IMR-90 (cell line): ENCODE measurements around the gene CTIF. TPM values are rescaled to one million over a fixed set of nuclear protein-coding genes. Genes with fewer than 3 reads are reported as not detected.

Source experiments
- ATAC-seq: fragments of 200-7000 bp; cut with Tn5 transposase; 2 replicates; pipeline ENCODE4 v1.9.1; 2020; ENCODE audit warnings: low read depth, mild to moderate bottlenecking, moderate library complexity
- BruUV-seq: library from RNA; stranded (reverse); fragments of 400-500 nt; replicated peaks from 2 replicates; lab custom pipeline; 2021; lab: Mats Ljungman, UMichigan
- CTCF ChIA-PET: fragments of 300-600 bp; formaldehyde crosslinking; extraction: SDS; loops from one replicate; lab custom pipeline; 2021; ENCODE audit warnings: antibody characterized with exemption; lab: Yijun Ruan, JAX
- POLR2A ChIA-PET: fragments of 300-600 bp; sonication (Branson Sonifier 250); formaldehyde crosslinking; loops from one replicate; lab custom pipeline; 2022; ENCODE audit warnings: antibody characterized with exemption; ENCODE audit not compliant: unreplicated experiment; lab: Charles Lee
- DNase-seq: peaks from one replicate; pipeline ENCODE4 v3.0.0; 2013
- H2AFZ ChIP-seq: replicated peaks from 2 replicates; pipeline ENCODE3; 2013; ENCODE audit warnings: low read length, mild to moderate bottlenecking; ENCODE audit not compliant: poor library complexity
- H2AK5ac ChIP-seq: 2 replicates; pipeline ENCODE4 v1.6.1; 2013; ENCODE audit warnings: low read depth, low read length, inconsistent platforms
- H2AK9ac ChIP-seq: replicated peaks from 2 replicates; pipeline ENCODE3; 2013; ENCODE audit warnings: mild to moderate bottlenecking, low read depth, low read length, moderate library complexity; ENCODE audit not compliant: poor library complexity
- H2BK120ac ChIP-seq: 2 replicates; pipeline ENCODE4 v1.6.1; 2013; ENCODE audit warnings: low read depth, low read length, inconsistent platforms
- H2BK15ac ChIP-seq: 3 replicates; pipeline ENCODE4 v1.6.1; 2013; ENCODE audit warnings: low read depth, low read length, inconsistent platforms
- H2BK20ac ChIP-seq: 2 replicates; pipeline ENCODE4 v1.6.1; 2013; ENCODE audit warnings: low read depth, mild to moderate bottlenecking, inconsistent platforms, low read length, moderate library complexity
- H2BK5ac ChIP-seq: 2 replicates; pipeline ENCODE4 v1.6.1; 2013; ENCODE audit warnings: mild to moderate bottlenecking, low read depth, low read length, inconsistent platforms; ENCODE audit not compliant: poor library complexity, severe bottlenecking
- H3K14ac ChIP-seq: replicated peaks from 2 replicates; pipeline ENCODE4 v1.6.1; 2013; ENCODE audit warnings: low read depth, low read length, inconsistent platforms
- H3K18ac ChIP-seq: 2 replicates; pipeline ENCODE4 v1.6.1; 2013; ENCODE audit warnings: low read depth, low read length, control low read depth
- H3K23ac ChIP-seq: 2 replicates; pipeline ENCODE4 v1.6.1; 2013; ENCODE audit warnings: low read depth, low read length, inconsistent platforms
- H3K27ac ChIP-seq: 2 replicates; pipeline ENCODE4 v1.5.1; 2013; ENCODE audit warnings: mild to moderate bottlenecking, control low read depth, low read length; ENCODE audit not compliant: insufficient read depth
- H3K27me3 ChIP-seq: 2 replicates; pipeline ENCODE4 v1.6.1; 2013; ENCODE audit warnings: low read length; ENCODE audit not compliant: control insufficient read depth, insufficient read depth
- H3K36me3 ChIP-seq: 2 replicates; pipeline ENCODE4 v1.6.1; 2013; ENCODE audit warnings: low read length, mixed read lengths; ENCODE audit not compliant: control insufficient read depth, insufficient read depth
- H3K4ac ChIP-seq: 2 replicates; pipeline ENCODE4 v1.6.1; 2013; ENCODE audit warnings: low read depth, low read length, inconsistent platforms
- H3K4me1 ChIP-seq: 2 replicates; pipeline ENCODE4 v1.6.1; 2013; ENCODE audit warnings: low read length, mixed read lengths; ENCODE audit not compliant: control insufficient read depth, insufficient read depth
- H3K4me2 ChIP-seq: 2 replicates; pipeline ENCODE4 v1.6.1; 2013; ENCODE audit warnings: low read depth, mild to moderate bottlenecking, control low read depth, low read length, moderate library complexity
- H3K4me3 ChIP-seq: 2 replicates; pipeline ENCODE4 v1.5.1; 2013; ENCODE audit warnings: low read depth, mild to moderate bottlenecking, control low read depth, low read length, moderate library complexity; ENCODE audit not compliant: insufficient read depth
- H3K56ac ChIP-seq: 2 replicates; pipeline ENCODE4 v1.6.1; 2013; ENCODE audit warnings: low read length, inconsistent platforms; ENCODE audit not compliant: insufficient read depth; ENCODE audit errors: extremely low read depth
- H3K79me1 ChIP-seq, 2 experiments: 2 replicates each; pipeline ENCODE4 v1.6.1; 2013; ENCODE audit warnings: low read length in 2 of 2, inconsistent platforms in 1 of 2, low read depth in 1 of 2
- H3K9ac ChIP-seq: 2 replicates; pipeline ENCODE4 v1.6.1; 2013; ENCODE audit warnings: low read depth, low read length, control low read depth
- H3K9me1 ChIP-seq: 2 replicates; pipeline ENCODE4 v1.6.1; 2013; ENCODE audit warnings: low read length, inconsistent platforms; ENCODE audit not compliant: insufficient read depth
- H3K9me3 ChIP-seq: 2 replicates; pipeline ENCODE4 v1.6.1; 2013; ENCODE audit warnings: low read length; ENCODE audit not compliant: control insufficient read depth, insufficient read depth
- H4K20me1 ChIP-seq: 2 replicates; pipeline ENCODE4 v1.6.1; 2013; ENCODE audit warnings: low read length, inconsistent platforms; ENCODE audit not compliant: insufficient read depth
- H4K5ac ChIP-seq: 2 replicates; pipeline ENCODE4 v1.6.1; 2013; ENCODE audit warnings: mild to moderate bottlenecking, low read depth, low read length, control low read depth
- H4K8ac ChIP-seq, 2 experiments: 2 replicates each; pipeline ENCODE4 v1.6.1; 2013; ENCODE audit warnings: low read depth in 2 of 2, low read length in 2 of 2, control low read depth in 1 of 2, inconsistent platforms in 1 of 2
- H4K91ac ChIP-seq: 2 replicates; pipeline ENCODE4 v1.6.1; 2013; ENCODE audit warnings: low read depth, low read length, inconsistent platforms; ENCODE audit not compliant: insufficient read depth
- FOS ChIP-seq: fragments of 150-350 bp; IDR thresholded peaks from 2 replicates; pipeline ENCODE4 v1.6.1; 2016; ENCODE audit warnings: low read depth, low read length
- MXI1 ChIP-seq: IDR thresholded peaks from 2 replicates; pipeline ENCODE4 v1.6.1; 2012; ENCODE audit warnings: low read depth, mild to moderate bottlenecking, low read length, moderate library complexity, borderline replicate concordance
- RFX5 ChIP-seq: IDR thresholded peaks from 2 replicates; pipeline ENCODE4 v1.8.0; 2012; ENCODE audit warnings: low read depth, mild to moderate bottlenecking, low read length, moderate library complexity
- SMC3 ChIP-seq: fragments of 150-350 bp; IDR thresholded peaks from 2 replicates; pipeline ENCODE4 v1.6.1; 2016; ENCODE audit warnings: low read depth, mild to moderate bottlenecking, antibody characterized with exemption, low read length, moderate library complexity
- USF2 ChIP-seq: fragments of 150-350 bp; IDR thresholded peaks from 2 replicates; pipeline ENCODE4 v1.6.1; 2017; ENCODE audit warnings: mild to moderate bottlenecking, antibody characterized with exemption, low read length, low read depth
- WGBS, 2 experiments: methylation state at CpG; one replicate each; pipeline versions ENCODE4 v1.1.5 to v1.1.7; 2013; ENCODE audit warnings: missing lambda C conversion rate in 2 of 2; ENCODE audit not compliant: insufficient read length in 1 of 2; ENCODE audit errors: extremely low coverage in 2 of 2; 5-methylcytosine and 5-hydroxymethylcytosine counted together
- dilution Hi-C: fragments of 300-500 bp; cut with HindIII; formaldehyde crosslinking; loops from one replicate; pipeline ENCODE4 v1.14.3; 2018; ENCODE audit warnings: low sequenced_read_pairs; ENCODE audit not compliant: unreplicated experiment
- in situ Hi-C: fragments of 300-500 bp; cut with MboI; formaldehyde crosslinking; loops from 3 replicates; pipeline ENCODE4 v1.14.3; 2019; ENCODE audit warnings: low sequenced_read_pairs, inconsistent platforms, mixed read lengths
- intact Hi-C: fragments of 100-400 bp; cut with micrococcal nuclease; formaldehyde crosslinking; loops from 2 replicates; pipeline ENCODE4 v1.10.0; 2022
- polyA plus RNA-seq, 3 experiments: library from polyadenylated mRNA; depleted of rRNA; stranded (reverse); fragments of >200 nt; gene quantifications; 2 replicates each; pipeline ENCODE4 v1.2.3, GENCODE V29; 2012; ENCODE audit warnings: low replicate concordance in 1 of 3
- total RNA-seq: library from RNA; depleted of rRNA; stranded (reverse); fragments of >200 nt; gene quantifications from 2 replicates; pipeline ENCODE4 v1.2.3, GENCODE V29; 2012

CTIF gene
- total and polyA plus RNA-seq, 2 of the 4 experiments (the other 2 are of a cell fraction), result 25.1 to 57.0 TPM

- dilution Hi-C loops, result no loop called here
- CTCF ChIA-PET, result no interaction called here
These were observed 264.7 kb downstream of the CTIF start for GRCh38 chr18:48803518-48803917.

More at GRCh38 chr18:48803518-48803917, 264.7 kb downstream of the CTIF start:
- H2BK5ac ChIP-seq, result no peak overlapping the region
- no peak overlapping the region for H3K56ac ChIP-seq
- DNase-seq (no peak), ATAC-seq (no peak)
- POLR2A ChIA-PET, result no interaction called here
- no peak overlapping the region for H3K14ac ChIP-seq
- peaks cover 30 to 85% of the 10 kb centered on the region in 2 experiments; a peak in 3 of 4 replicates for H3K79me1 ChIP-seq
- no peak overlapping the region for H3K4ac ChIP-seq
- H2BK15ac ChIP-seq, result no peak overlapping the region
- H4K91ac ChIP-seq, result no peak overlapping the region
- peaks cover 30% of the 10 kb centered on the region for H4K20me1 ChIP-seq
- no peak overlapping the region for H4K5ac ChIP-seq
- H3K9ac ChIP-seq, result no peak overlapping the region
- H3K4me1 ChIP-seq, result peaks cover 12% of the 10 kb centered on the region
- H3K27me3 ChIP-seq, result no peaks in the 10 kb centered on the region
- intact Hi-C loops, result no loop called here
- H3K23ac ChIP-seq, result no peak overlapping the region
- TF ChIP-seq USF2, result peak; percentile 63
- TF ChIP-seq FOS, result no peak
- no peak for TF ChIP-seq RFX5
- TF ChIP-seq MXI1, result no peak
- no peak for TF ChIP-seq SMC3
- no TSS peak for BruUV-seq
- in situ Hi-C loops, result no loop called here
- H3K4me2 ChIP-seq, result no peak overlapping the region
- no peak overlapping the region for H2BK120ac ChIP-seq
- no peak overlapping the region for H3K4me3 ChIP-seq
- H2AK9ac ChIP-seq, result no peak overlapping the region
- H3K9me3 ChIP-seq, result no peaks in the 10 kb centered on the region
- no peak overlapping the region for H4K8ac ChIP-seq
- no peak overlapping the region for H2AFZ ChIP-seq
- H2AK5ac ChIP-seq, result no peak overlapping the region
- 100% methylated on average over 1 of the region's 3 CpGs; no CpG with 5 or more reads in 1 of the 2 experiments for WGBS, 2 experiments
- H2BK20ac ChIP-seq, result no peak overlapping the region
- H3K27ac ChIP-seq, result no peak overlapping the region
- H3K36me3 ChIP-seq, result peaks cover 48% of the 10 kb centered on the region
- peaks cover 46% of the 10 kb centered on the region for H3K9me1 ChIP-seq
- no peak overlapping the region for H3K18ac ChIP-seq
